22Rv1 (cell line): ENCODE measurements around the gene BRD2.

Source experiments
- ZFX ChIP-seq: fragments of 450-650 bp; IDR thresholded peaks from 2 replicates; pipeline ENCODE4 v1.6.1; 2017; ENCODE audit warnings: antibody characterized with exemption, borderline replicate concordance
- TF ChIP-seq, protein P1 (sequence below): fragments of 450-650 bp; IDR thresholded peaks from 2 replicates; pipeline ENCODE4 v1.5.1; 2017; ENCODE audit warnings: mild to moderate bottlenecking

DNA sequence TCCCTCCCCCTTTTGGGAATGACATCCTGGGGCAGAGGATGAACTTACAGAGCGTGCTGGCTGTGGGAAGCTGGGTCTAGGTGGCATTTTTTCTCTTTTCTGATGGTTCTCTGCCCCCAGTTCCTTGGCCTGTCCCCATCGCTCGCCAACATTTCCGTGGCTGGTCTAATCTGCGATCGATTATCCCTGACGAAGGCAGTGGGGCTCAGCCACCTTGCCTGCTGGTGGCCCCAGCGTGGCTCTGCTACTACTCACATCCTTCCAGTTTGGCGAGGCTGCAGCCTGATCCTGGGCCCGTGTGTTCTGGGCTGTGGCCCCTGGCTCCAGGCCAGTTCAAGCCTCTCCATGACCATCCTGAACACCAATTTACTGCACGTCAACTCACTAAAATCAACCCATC is 47.4 kb downstream of the BRD2 start:
- TF ChIP-seq, protein P1, sequence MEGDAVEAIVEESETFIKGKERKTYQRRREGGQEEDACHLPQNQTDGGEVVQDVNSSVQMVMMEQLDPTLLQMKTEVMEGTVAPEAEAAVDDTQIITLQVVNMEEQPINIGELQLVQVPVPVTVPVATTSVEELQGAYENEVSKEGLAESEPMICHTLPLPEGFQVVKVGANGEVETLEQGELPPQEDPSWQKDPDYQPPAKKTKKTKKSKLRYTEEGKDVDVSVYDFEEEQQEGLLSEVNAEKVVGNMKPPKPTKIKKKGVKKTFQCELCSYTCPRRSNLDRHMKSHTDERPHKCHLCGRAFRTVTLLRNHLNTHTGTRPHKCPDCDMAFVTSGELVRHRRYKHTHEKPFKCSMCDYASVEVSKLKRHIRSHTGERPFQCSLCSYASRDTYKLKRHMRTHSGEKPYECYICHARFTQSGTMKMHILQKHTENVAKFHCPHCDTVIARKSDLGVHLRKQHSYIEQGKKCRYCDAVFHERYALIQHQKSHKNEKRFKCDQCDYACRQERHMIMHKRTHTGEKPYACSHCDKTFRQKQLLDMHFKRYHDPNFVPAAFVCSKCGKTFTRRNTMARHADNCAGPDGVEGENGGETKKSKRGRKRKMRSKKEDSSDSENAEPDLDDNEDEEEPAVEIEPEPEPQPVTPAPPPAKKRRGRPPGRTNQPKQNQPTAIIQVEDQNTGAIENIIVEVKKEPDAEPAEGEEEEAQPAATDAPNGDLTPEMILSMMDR, result no peak
- no peak for TF ChIP-seq ZFX
